GM12891 (cell line): Measurements from ENCODE around the gene APOC3.

ENCODE experiments used
- PAX5 ChIP-seq: IDR thresholded peaks from 2 replicates; pipeline ENCODE4 v1.6.1; 2011; ENCODE audit warnings: low read length, moderate library complexity, mild to moderate bottlenecking; ENCODE audit not compliant: insufficient read depth, severe bottlenecking
- POLR2A ChIP-seq: IDR thresholded peaks from 2 replicates; pipeline ENCODE4 v1.6.1; 2011; ENCODE audit warnings: low read depth, low read length, control low read depth
- TAF1 ChIP-seq: IDR thresholded peaks from 2 replicates; pipeline ENCODE4 v1.6.1; 2011; ENCODE audit warnings: low read depth, low read length, control low read depth

- no peak for TF ChIP-seq POLR2A
- TF ChIP-seq PAX5 = no peak
- no peak for TF ChIP-seq TAF1
Measured at GRCh38 chr11:116861539-116861938, 31.8 kb downstream of the APOC3 start.
